H1 (cell line): Measurements from ENCODE around the gene CRADD. TPM values are rescaled to one million over a fixed set of nuclear protein-coding genes. Genes with fewer than 3 reads are reported as not detected.

Experiments
- CEBPB ChIP-seq: IDR thresholded peaks from 2 replicates; pipeline ENCODE4 v1.6.1; 2012; ENCODE audit warnings: low read depth, low read length
- EP300 ChIP-seq, 2 experiments: IDR thresholded peaks; 1 replicate in 1 of 2; 2 replicates in 1 of 2; pipeline ENCODE4 v1.6.1; 2011 to 2012; ENCODE audit warnings: low read depth in 2 of 2, low read length in 2 of 2, mild to moderate bottlenecking in 2 of 2, borderline replicate concordance in 1 of 2, inconsistent platforms in 1 of 2, moderate library complexity in 1 of 2
- EZH2 ChIP-seq: fragments of 200-600 bp; sonication (generic); IDR thresholded peaks from 2 replicates; pipeline ENCODE4 v1.7.1; 2012; ENCODE audit warnings: low read depth, mild to moderate bottlenecking, moderate library complexity, low read length, inconsistent platforms; ENCODE audit not compliant: severe bottlenecking
- RFX5 ChIP-seq: IDR thresholded peaks from 2 replicates; pipeline ENCODE4 v1.6.1; 2011; ENCODE audit warnings: low read depth, low read length, improper control_type of control experiment, borderline replicate concordance
- TEAD4 ChIP-seq: IDR thresholded peaks from 2 replicates; pipeline ENCODE4 v1.6.1; 2012; ENCODE audit warnings: low read depth, low read length, inconsistent platforms, mixed read lengths
- polyA plus RNA-seq, 7 experiments: library from polyadenylated mRNA; depleted of rRNA in 3 of 7; stranded (reverse) in 5 of 7; unstranded in 2 of 7; fragments of >200 nt in 5 of 7; fragments of 200-250 nt in 2 of 7; gene quantifications; 1 replicate in 5 of 7; 2 replicates in 1 of 7; 4 replicates in 1 of 7; pipeline versions ENCODE4 v1.2.1 to v1.2.3, GENCODE V29; 2011 to 2013; ENCODE audit warnings: missing spikeins in 2 of 7, mixed read lengths in 2 of 7
- total RNA-seq: library from RNA; stranded (reverse); fragmentation: NEBNext Ultra II Directional; extraction: Animal tissue kit (Norgen Biotek cat#: 25700); gene quantifications from 2 replicates; pipeline ENCODE4 v1.2.1, GENCODE V29; 2021
- TF ChIP-seq, protein P1 (sequence below): IDR thresholded peaks from 2 replicates; pipeline ENCODE4 v1.6.1; 2011; ENCODE audit warnings: low read depth, mild to moderate bottlenecking, low read length; ENCODE audit not compliant: insufficient read depth
- TF ChIP-seq, protein P2 (sequence below): IDR thresholded peaks from 2 replicates; pipeline ENCODE4 v1.6.1; 2012; ENCODE audit warnings: inconsistent platforms

CRADD gene
- total and polyA plus RNA-seq, 2 of the 8 experiments (the other 6 are each of a cell fraction or from before 2014, with no cell fraction given) = 8.1 to 15.4 TPM

DNA sequence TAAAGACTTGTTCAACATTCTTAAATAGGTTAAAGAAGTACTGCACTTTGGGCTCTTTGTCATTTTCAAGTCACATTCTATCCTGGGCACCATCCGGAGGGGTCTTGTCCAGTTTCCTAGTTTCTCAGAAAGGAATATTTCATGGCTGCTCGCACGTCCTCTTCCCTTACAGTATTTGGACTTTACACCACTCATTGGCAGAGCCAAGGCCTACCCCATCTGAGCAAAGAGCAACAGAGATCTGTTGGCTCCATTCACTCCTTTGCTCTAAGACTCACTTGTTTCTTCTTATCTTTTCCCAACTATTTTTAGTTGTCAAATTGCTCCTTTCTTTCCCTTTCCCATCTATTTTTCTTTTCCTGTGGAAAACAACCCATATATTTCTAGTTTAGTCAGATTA lies 118.2 kb downstream of the CRADD start (continued):
- TF ChIP-seq, protein P1, sequence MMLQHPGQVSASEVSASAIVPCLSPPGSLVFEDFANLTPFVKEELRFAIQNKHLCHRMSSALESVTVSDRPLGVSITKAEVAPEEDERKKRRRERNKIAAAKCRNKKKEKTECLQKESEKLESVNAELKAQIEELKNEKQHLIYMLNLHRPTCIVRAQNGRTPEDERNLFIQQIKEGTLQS = no peak
- TF ChIP-seq TEAD4 = no peak
- TF ChIP-seq CEBPB = no peak
- no peak for TF ChIP-seq EP300 (IDR thresholded peaks at IDR 0.05; ENCODE audit: borderline replicate concordance in 1 of 2, low read depth in 2 of 2, low read length in 2 of 2)
- no peak for TF ChIP-seq RFX5
- TF ChIP-seq EZH2 = no peak
- TF ChIP-seq, protein P2, sequence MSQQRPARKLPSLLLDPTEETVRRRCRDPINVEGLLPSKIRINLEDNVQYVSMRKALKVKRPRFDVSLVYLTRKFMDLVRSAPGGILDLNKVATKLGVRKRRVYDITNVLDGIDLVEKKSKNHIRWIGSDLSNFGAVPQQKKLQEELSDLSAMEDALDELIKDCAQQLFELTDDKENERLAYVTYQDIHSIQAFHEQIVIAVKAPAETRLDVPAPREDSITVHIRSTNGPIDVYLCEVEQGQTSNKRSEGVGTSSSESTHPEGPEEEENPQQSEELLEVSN = no peak
